HepG2 (cell line): Measurements from ENCODE around the gene LRRC3C. TPM values are rescaled to one million over a fixed set of nuclear protein-coding genes. Genes with fewer than 3 reads are reported as not detected.

ENCODE experiments used
- CAMTA2 ChIP-seq: sonication (generic); formaldehyde crosslinking; IDR thresholded peaks from 2 replicates; pipeline ENCODE4 v1.4.0; 2020; ENCODE audit warnings: mild to moderate bottlenecking, missing genetic modification reagents, borderline replicate concordance
- CENPT ChIP-seq: sonication (generic); formaldehyde crosslinking; IDR thresholded peaks from 2 replicates; pipeline ENCODE4 v1.8.0; 2022; ENCODE audit warnings: low read depth, mild to moderate bottlenecking, moderate library complexity, missing genetic modification reagents
- HNF4A ChIP-seq: sonication (generic); formaldehyde crosslinking; IDR thresholded peaks from 2 replicates; pipeline ENCODE4 v1.4.0; 2020; ENCODE audit warnings: missing genetic modification reagents
- JUN ChIP-seq: sonication (generic); formaldehyde crosslinking; IDR thresholded peaks from 2 replicates; pipeline ENCODE4 v1.4.0; 2020; ENCODE audit warnings: mild to moderate bottlenecking, missing genetic modification reagents
- MTA1 ChIP-seq: sonication (generic); formaldehyde crosslinking; IDR thresholded peaks from 2 replicates; pipeline ENCODE4 v1.4.0; 2020; ENCODE audit warnings: missing genetic modification reagents, mild to moderate bottlenecking, borderline replicate concordance
- NFAT5 ChIP-seq: sonication (generic); formaldehyde crosslinking; IDR thresholded peaks from 2 replicates; pipeline ENCODE4 v1.4.0; 2020; ENCODE audit warnings: missing genetic modification reagents
- PAWR ChIP-seq: sonication (generic); formaldehyde crosslinking; IDR thresholded peaks from 2 replicates; pipeline ENCODE4 v1.4.0; 2020; ENCODE audit warnings: missing genetic modification reagents, mild to moderate bottlenecking, borderline replicate concordance
- PCBP2 ChIP-seq: fragments of 200-400 bp; formaldehyde crosslinking; optimal IDR thresholded peaks from 2 replicates; pipeline ENCODE3; 2018; ENCODE audit warnings: low read length, low read depth; ENCODE audit not compliant: poor library complexity, severe bottlenecking
- SRSF4 ChIP-seq: fragments of 200-400 bp; formaldehyde crosslinking; IDR thresholded peaks from one replicate; pipeline ENCODE4 v1.6.1; 2018; ENCODE audit warnings: mild to moderate bottlenecking, low read depth, low read length, moderate library complexity; ENCODE audit not compliant: poor library complexity, severe bottlenecking
- THAP9 ChIP-seq: sonication (generic); formaldehyde crosslinking; IDR thresholded peaks from 2 replicates; pipeline ENCODE4; 2020; ENCODE audit warnings: missing genetic modification reagents, mild to moderate bottlenecking, borderline replicate concordance
- ZBTB7A ChIP-seq: sonication (generic); formaldehyde crosslinking; IDR thresholded peaks from 2 replicates; pipeline ENCODE4 v1.8.0; 2022; ENCODE audit warnings: mild to moderate bottlenecking, missing genetic modification reagents
- ZFP1 ChIP-seq: IDR thresholded peaks from 2 replicates; pipeline ENCODE4 v1.6.1; 2016
- ZFP37 ChIP-seq: sonication (generic); formaldehyde crosslinking; IDR thresholded peaks from 2 replicates; pipeline ENCODE4 v1.4.0; 2020; ENCODE audit warnings: missing genetic modification reagents, borderline replicate concordance
- ZNF235 ChIP-seq: sonication (generic); formaldehyde crosslinking; IDR thresholded peaks from 2 replicates; pipeline ENCODE4 v1.8.1; 2023; ENCODE audit warnings: mild to moderate bottlenecking, missing genetic modification reagents, borderline replicate concordance
- ZNF333 ChIP-seq: sonication (generic); formaldehyde crosslinking; IDR thresholded peaks from 2 replicates; pipeline ENCODE4 v1.4.0; 2020; ENCODE audit warnings: mild to moderate bottlenecking, missing genetic modification reagents, borderline replicate concordance
- ZNF556 ChIP-seq: sonication (generic); formaldehyde crosslinking; IDR thresholded peaks from 2 replicates; pipeline ENCODE4 v1.4.0; 2020; ENCODE audit warnings: mild to moderate bottlenecking, missing genetic modification reagents, borderline replicate concordance
- ZNF563 ChIP-seq: sonication (generic); formaldehyde crosslinking; IDR thresholded peaks from 2 replicates; pipeline ENCODE4 v1.8.0; 2022; ENCODE audit warnings: mild to moderate bottlenecking, moderate library complexity, missing genetic modification reagents
- polyA plus RNA-seq, 8 experiments: library from polyadenylated mRNA; depleted of rRNA in 3 of 8; stranded (reverse) in 7 of 8; unstranded in 1 of 8; fragments of >200 nt; fragmentation: Illumina TruSeq in 4 of 8; extraction: Trizol in 4 of 8; gene quantifications; 2 replicates each; pipeline versions ENCODE4 v1.2.1 to v1.2.3, GENCODE V29; 2011 to 2016; ENCODE audit warnings: low read depth in 4 of 8, missing spikeins in 1 of 8, mixed read lengths in 1 of 8; ENCODE audit not compliant: insufficient read depth in 1 of 8
- total RNA-seq, 5 experiments: library from RNA; depleted of rRNA; stranded (reverse); fragments of >200 nt; fragmentation: Illumina TruSeq; extraction: Trizol; gene quantifications; 2 replicates each; pipeline ENCODE4 v1.2.3, GENCODE V29; 2016; ENCODE audit warnings: low read depth in 1 of 5
- TF ChIP-seq, protein P1 (sequence below): sonication (generic); formaldehyde crosslinking; IDR thresholded peaks from 2 replicates; pipeline ENCODE4 v1.4.0; 2020; ENCODE audit warnings: missing genetic modification reagents, low read depth, mild to moderate bottlenecking, borderline replicate concordance
- TF ChIP-seq, protein P2 (sequence below): sonication (generic); formaldehyde crosslinking; IDR thresholded peaks from 2 replicates; pipeline ENCODE4 v1.4.0; 2020; ENCODE audit warnings: mild to moderate bottlenecking, missing genetic modification reagents

The LRRC3C gene
- total and polyA plus RNA-seq, 2 of the 13 experiments (the other 11 are each of a cell fraction or from before 2014, with no cell fraction given), result 0.17 TPM; not detected in 1

DNA sequence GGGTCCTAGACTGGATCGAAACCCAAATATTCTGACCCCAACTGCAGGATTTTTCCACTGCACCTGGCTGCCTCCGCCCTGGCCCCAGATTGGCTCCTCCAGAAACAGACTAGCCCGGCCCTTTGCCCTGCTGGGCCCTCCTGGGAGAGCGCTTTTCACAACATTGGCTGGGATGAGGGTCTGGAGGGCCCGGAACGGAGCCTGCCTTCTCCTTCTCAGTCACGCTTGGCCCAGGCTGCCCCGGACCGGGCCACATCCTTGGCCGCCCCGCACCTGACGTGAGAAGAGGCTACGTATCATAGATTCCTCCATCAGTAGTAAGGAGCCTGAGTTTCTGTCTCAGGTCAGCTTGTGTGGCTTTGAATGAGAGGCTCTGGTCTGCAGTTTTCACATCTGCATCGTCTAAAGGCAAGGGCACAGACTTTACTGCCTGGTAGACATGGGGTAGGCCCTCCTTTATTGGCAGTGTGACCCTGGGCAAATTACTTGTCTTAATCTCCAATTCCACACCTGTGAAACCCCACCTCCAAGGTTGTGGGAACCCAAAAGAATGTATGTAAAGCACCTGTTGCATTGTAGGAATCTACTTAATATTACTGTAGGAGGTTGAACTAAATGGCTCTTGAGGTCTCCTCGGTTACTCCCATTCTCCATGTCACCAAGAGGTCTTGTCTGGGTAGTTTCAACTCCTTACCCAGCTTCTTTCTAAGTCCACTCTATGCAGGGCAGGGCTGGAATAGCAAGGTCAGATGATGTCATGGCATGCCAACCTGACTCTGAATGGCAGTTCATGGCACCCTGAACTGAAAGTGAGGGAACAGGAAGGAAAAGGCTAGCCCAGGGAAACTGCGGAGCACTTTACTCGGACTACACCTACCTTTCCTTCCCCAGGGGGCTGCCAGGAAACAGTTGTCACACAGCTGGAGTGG is 661 bp downstream of the LRRC3C start (continued):
- TF ChIP-seq, protein P1, sequence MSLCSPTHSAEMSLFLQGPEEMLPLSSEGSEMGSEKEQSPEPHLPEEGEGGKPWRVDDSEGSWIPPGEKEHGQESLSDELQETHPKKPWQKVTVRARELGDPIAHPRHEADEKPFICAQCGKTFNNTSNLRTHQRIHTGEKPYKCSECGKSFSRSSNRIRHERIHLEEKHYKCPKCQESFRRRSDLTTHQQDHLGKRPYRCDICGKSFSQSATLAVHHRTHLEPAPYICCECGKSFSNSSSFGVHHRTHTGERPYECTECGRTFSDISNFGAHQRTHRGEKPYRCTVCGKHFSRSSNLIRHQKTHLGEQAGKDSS (CRISPR knock-in tag), result peak; percentile 6; the same call in 1 of the 2 replicates
- TF ChIP-seq ZFP1 (CRISPR knock-in tag) (no peak), ZNF333 (CRISPR knock-in tag) (0 out of 2 replicates have a peak, but pooled peaks have one; percentile 46), PAWR (no peak), PCBP2 (no peak), ZBTB7A (CRISPR knock-in tag) (no peak), CAMTA2 (no peak), ZNF235 (CRISPR knock-in tag) (no peak), SRSF4 (no peak), ZNF556 (CRISPR knock-in tag) (no peak; the same call in none of the 2 replicates), MTA1 (CRISPR knock-in tag) (no peak), THAP9 (peak; percentile 62; the same call in 1 of the 2 replicates), HNF4A (CRISPR knock-in tag) (peak; percentile 4; the same call in 1 of the 2 replicates), ZFP37 (CRISPR knock-in tag) (no peak), ZNF563 (no peak; the same call in 1 of the 2 replicates), CENPT (CRISPR knock-in tag) (no peak), JUN (CRISPR knock-in tag) (no peak), NFAT5 (CRISPR knock-in tag) (peak; percentile 55; the same call in 1 of the 2 replicates)
- TF ChIP-seq, protein P2, sequence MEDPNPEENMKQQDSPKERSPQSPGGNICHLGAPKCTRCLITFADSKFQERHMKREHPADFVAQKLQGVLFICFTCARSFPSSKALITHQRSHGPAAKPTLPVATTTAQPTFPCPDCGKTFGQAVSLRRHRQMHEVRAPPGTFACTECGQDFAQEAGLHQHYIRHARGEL (CRISPR knock-in tag), result no peak
